Natural killer cell (primary cell): ENCODE data around the gene CDH23. TPM values are rescaled to one million over a fixed set of nuclear protein-coding genes. Genes with fewer than 3 reads are reported as not detected.

Experiments used
- ATAC-seq, 3 donors: fragments of 150-1000 bp in 2 of 3; fragments of 200-7000 bp in 1 of 3; cut with Tn5 transposase; 1 replicate in 1 of 3; 2 replicates in 2 of 3; pipeline ENCODE4 v1.10.0; 2021; ENCODE audit warnings: mild to moderate bottlenecking in 2 of 3, moderate library complexity in 2 of 3
- DNase-seq, 2 donors: peaks; one replicate each; pipeline versions ENCODE4 v3.0.0 to v3.0.0-alpha.2; 2013 to 2021; ENCODE audit warnings: mixed read lengths in 1 of 2
- H3K27ac ChIP-seq: one replicate; pipeline ENCODE4 v1.5.1; 2013; ENCODE audit warnings: mild to moderate bottlenecking, low read length
- H3K27me3 ChIP-seq: one replicate; pipeline ENCODE4 v1.6.1; 2013; ENCODE audit warnings: low read length; ENCODE audit not compliant: control insufficient read depth, insufficient read depth
- H3K36me3 ChIP-seq: one replicate; pipeline ENCODE4 v1.6.1; 2013; ENCODE audit warnings: low read length; ENCODE audit not compliant: control insufficient read depth, insufficient read depth
- H3K4me1 ChIP-seq: one replicate; pipeline ENCODE4 v1.6.1; 2013; ENCODE audit warnings: low read length; ENCODE audit not compliant: control insufficient read depth, insufficient read depth
- H3K4me3 ChIP-seq: one replicate; pipeline ENCODE4 v1.5.1; 2013; ENCODE audit warnings: low read length
- H3K9me3 ChIP-seq: one replicate; pipeline ENCODE4 v1.6.1; 2013; ENCODE audit warnings: low read length; ENCODE audit not compliant: control insufficient read depth, insufficient read depth
- H3K27ac Mint-ChIP-seq, 2 donors: one replicate each; pipeline ENCODE4 v1.8.0; 2022; ENCODE audit warnings: mild to moderate bottlenecking in 2 of 2, mixed read lengths in 2 of 2, moderate library complexity in 1 of 2
- H3K27me3 Mint-ChIP-seq, 2 donors: one replicate each; pipeline ENCODE4 v1.8.0; 2022; ENCODE audit warnings: low read depth in 2 of 2, mixed read lengths in 2 of 2
- H3K36me3 Mint-ChIP-seq: one replicate; pipeline ENCODE4 v1.8.0; 2022; ENCODE audit warnings: mixed read lengths
- H3K4me1 Mint-ChIP-seq, 2 donors: one replicate each; pipeline ENCODE4 v1.8.0; 2022; ENCODE audit warnings: mixed read lengths in 2 of 2
- H3K4me3 Mint-ChIP-seq: one replicate; pipeline ENCODE4 v1.8.0; 2022; ENCODE audit warnings: mild to moderate bottlenecking, moderate library complexity, mixed read lengths
- H3K9me3 Mint-ChIP-seq, 2 donors: one replicate each; pipeline ENCODE4 v1.8.0; 2022; ENCODE audit warnings: mixed read lengths in 2 of 2
- CTCF ChIP-seq: fragments of 200-600 bp; IDR thresholded peaks from one replicate; pipeline ENCODE4 v1.8.0; 2022; ENCODE audit warnings: antibody characterized with exemption
- WGBS: methylation state at CpG from one replicate; pipeline ENCODE4 v1.1.7; 2013; ENCODE audit warnings: missing lambda C conversion rate; ENCODE audit not compliant: insufficient coverage; 5-methylcytosine and 5-hydroxymethylcytosine counted together
- intact Hi-C: fragments of 100-400 bp; cut with micrococcal nuclease; formaldehyde crosslinking; loops from one replicate; pipeline ENCODE4 v1.14.2; 2022
- total RNA-seq, 4 donors: library from RNA; stranded (reverse); fragments of 120-200 nt in 1 of 4; gene quantifications; one replicate each; pipeline versions ENCODE4 v1.2.3 to v1.2.4, GENCODE V29; 2013 to 2022

Gene CDH23
- total RNA-seq, 3 donors from 2014 or later (not counting 1 experiment from before 2014, with no cell fraction given): 1.2 to 6.0 (median 4.3) TPM

GRCh38 chr10:71383972-71384687 is 12.6 kb upstream of the CDH23 start:
- Histone ChIP-seq H3K9me3 (no peaks in the 10 kb centered on the region), H3K4me1 (peaks cover 8% of the 10 kb centered on the region), H3K4me3 (no peak overlapping the region), H3K27me3 (no peaks in the 10 kb centered on the region), H3K36me3 (no peaks in the 10 kb centered on the region), H3K27ac (no peak overlapping the region)
- Mint-ChIP-seq H3K4me3 (no peak overlapping the region), H3K27me3 (peaks cover 0 to 10% of the 10 kb centered on the region in 2 donors), H3K27ac (no peak overlapping the region), H3K36me3 (no peaks in the 10 kb centered on the region), H3K9me3 (no peaks in the 10 kb centered on the region), H3K4me1 (peaks cover 0 to 8% of the 10 kb centered on the region in 2 donors)
- ATAC-seq (peak; percentile 89 to 98 (median 97)), DNase-seq (peak; percentile 77 to 82)
- TF ChIP-seq CTCF: peak; percentile 89
- intact Hi-C loops: loop anchor here (1.0 to 5.0 kb wide), 3 partner anchors 185 to 428 kb away; no protein-coding TSS in a partner anchor
- WGBS: 25% methylated on average over 10 of the region's 10 CpGs

- Histone ChIP-seq H3K4me3 (no peak overlapping the region), H3K27ac (no peak overlapping the region), H3K27me3 (peaks cover 4% of the 10 kb centered on the region), H3K4me1 (peaks cover 8% of the 10 kb centered on the region), H3K36me3 (no peaks in the 10 kb centered on the region), H3K9me3 (no peaks in the 10 kb centered on the region)
- H3K4me1 Mint-ChIP-seq: peaks cover 0 to 8% of the 10 kb centered on the region in 2 donors
- no peak for TF ChIP-seq CTCF
- intact Hi-C loops: no loop called here
- ATAC-seq: no peak
- H3K27ac Mint-ChIP-seq: no peak overlapping the region
- peaks cover 14 to 30% of the 10 kb centered on the region in 2 donors for H3K27me3 Mint-ChIP-seq
- no peak overlapping the region for H3K4me3 Mint-ChIP-seq
- H3K36me3 Mint-ChIP-seq: no peaks in the 10 kb centered on the region
- 91% methylated on average over 5 of the region's 5 CpGs for WGBS
- no peak for DNase-seq
- H3K9me3 Mint-ChIP-seq: no peaks in the 10 kb centered on the region
Measured at GRCh38 chr10:71388171-71388570, 8.5 kb upstream of the CDH23 start.

GRCh38 chr10:71388583-71389310 is 8.0 kb upstream of the CDH23 start:
- Histone ChIP-seq H3K4me3 (no peak overlapping the region), H3K27ac (no peak overlapping the region), H3K36me3 (no peaks in the 10 kb centered on the region), H3K4me1 (peaks cover 8% of the 10 kb centered on the region), H3K9me3 (no peaks in the 10 kb centered on the region), H3K27me3 (peaks cover 4% of the 10 kb centered on the region)
- ATAC-seq (no peak), DNase-seq (no peak)
- no peak overlapping the region for H3K4me3 Mint-ChIP-seq
- H3K9me3 Mint-ChIP-seq: no peaks in the 10 kb centered on the region
- intact Hi-C loops: no loop called here
- peaks cover 20 to 36% of the 10 kb centered on the region in 2 donors for H3K27me3 Mint-ChIP-seq
- 91% methylated on average over 8 of the region's 8 CpGs for WGBS
- H3K27ac Mint-ChIP-seq: no peak overlapping the region
- H3K36me3 Mint-ChIP-seq: no peaks in the 10 kb centered on the region
- TF ChIP-seq CTCF: no peak
- H3K4me1 Mint-ChIP-seq: peaks cover 0 to 8% of the 10 kb centered on the region in 2 donors
